Upper lobe of right lung (tissue), 1 donor: ENCODE measurements around the gene DBP. TPM values are rescaled to one million over a fixed set of nuclear protein-coding genes. Genes with fewer than 3 reads are reported as not detected.
A peak's percentile ranks its signal among the peaks of the same experiment; 100 is the strongest.
"Not testable (repeated sequence)": the region's sequence is repeated elsewhere in the genome, so short reads cannot be mapped to it uniquely, and the experiment has no call there.

Experiments used
- ATAC-seq: fragments of 200-7000 bp; cut with Tn5 transposase; one replicate; pipeline ENCODE4 v1.9.1; 2020; ENCODE audit warnings: mild to moderate bottlenecking, moderate library complexity
- DNase-seq: peaks from one replicate; pipeline ENCODE4 v3.0.0-alpha.2; 2020
- H3K27ac ChIP-seq: fragments of 200-600 bp; one replicate; pipeline ENCODE4 v1.8.0; 2022
- H3K27me3 ChIP-seq: fragments of 200-600 bp; one replicate; pipeline ENCODE4 v1.8.0; 2022; ENCODE audit warnings: mild to moderate bottlenecking
- H3K36me3 ChIP-seq: fragments of 200-600 bp; one replicate; pipeline ENCODE4 v1.8.0; 2022
- H3K4me1 ChIP-seq: fragments of 200-600 bp; one replicate; pipeline ENCODE4 v1.8.0; 2022
- H3K4me3 ChIP-seq: fragments of 200-600 bp; one replicate; pipeline ENCODE4 v1.8.0; 2022; ENCODE audit warnings: mild to moderate bottlenecking
- H3K9me3 ChIP-seq: fragments of 200-600 bp; one replicate; pipeline ENCODE4 v1.8.0; 2022
- intact Hi-C: fragments of 100-400 bp; cut with DNase I; formaldehyde crosslinking; loops from one replicate; pipeline ENCODE4 v1.11.0; 2022
- total RNA-seq: library from RNA; stranded (reverse); fragmentation: NEBNext Ultra II Directional; extraction: Animal tissue kit (Norgen Biotek cat#: 25700); gene quantifications from one replicate; pipeline ENCODE4 v1.2.1, GENCODE V29; 2021
- TF ChIP-seq, protein P1 (sequence below): fragments of 200-600 bp; IDR thresholded peaks from one replicate; pipeline ENCODE4 v1.8.0; 2022; ENCODE audit warnings: antibody characterized with exemption
- donor health status: DM: no; HTN: yes; CAD: no; lungs with severe emphysema.

Gene DBP
- total RNA-seq, 1 donor from 2014 or later = 17.7 TPM

DNA sequence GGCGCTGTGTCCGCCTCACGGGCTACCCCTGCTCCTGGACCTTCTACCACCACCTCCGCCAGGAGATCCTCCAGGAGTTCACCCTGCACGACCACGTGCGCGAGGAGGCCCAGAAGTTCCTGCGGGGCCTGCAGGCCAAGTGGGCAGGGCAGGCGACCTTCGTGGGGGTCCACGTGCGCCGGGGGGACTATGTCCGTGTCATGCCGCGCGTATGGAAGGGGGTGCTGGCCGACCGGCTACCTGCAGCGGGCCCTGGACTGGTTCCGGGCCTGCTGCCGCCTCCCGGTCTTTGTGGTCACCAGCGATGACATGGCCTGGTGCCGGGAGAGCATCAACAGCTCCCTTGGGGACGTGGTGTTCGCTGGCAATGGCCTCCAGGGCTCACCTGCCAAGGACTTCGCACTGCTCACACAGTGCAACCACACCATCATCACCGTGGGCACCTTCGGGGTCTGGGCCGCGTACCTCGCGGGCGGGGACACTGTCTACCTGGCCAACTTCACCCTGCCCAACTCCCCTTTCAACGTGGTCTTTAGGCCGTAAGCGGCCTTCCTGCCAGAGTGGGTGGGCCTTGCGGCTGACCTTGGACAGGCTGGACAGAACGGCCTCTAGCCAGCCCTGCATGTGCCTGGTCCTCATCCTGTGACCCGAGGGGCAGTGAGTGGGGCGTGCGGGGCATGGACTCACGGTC, 43.4 kb upstream of the DBP start:
- no peak for DNase-seq
- intact Hi-C loops = no loop called here
- Histone ChIP-seq H3K4me3 (no peak overlapping the region), H3K9me3 (no peaks in the 10 kb centered on the region), H3K27ac (no peak overlapping the region), H3K27me3 (no peaks in the 10 kb centered on the region), H3K36me3 (no peaks in the 10 kb centered on the region), H3K4me1 (peaks cover 8% of the 10 kb centered on the region)
- TF ChIP-seq, protein P1, sequence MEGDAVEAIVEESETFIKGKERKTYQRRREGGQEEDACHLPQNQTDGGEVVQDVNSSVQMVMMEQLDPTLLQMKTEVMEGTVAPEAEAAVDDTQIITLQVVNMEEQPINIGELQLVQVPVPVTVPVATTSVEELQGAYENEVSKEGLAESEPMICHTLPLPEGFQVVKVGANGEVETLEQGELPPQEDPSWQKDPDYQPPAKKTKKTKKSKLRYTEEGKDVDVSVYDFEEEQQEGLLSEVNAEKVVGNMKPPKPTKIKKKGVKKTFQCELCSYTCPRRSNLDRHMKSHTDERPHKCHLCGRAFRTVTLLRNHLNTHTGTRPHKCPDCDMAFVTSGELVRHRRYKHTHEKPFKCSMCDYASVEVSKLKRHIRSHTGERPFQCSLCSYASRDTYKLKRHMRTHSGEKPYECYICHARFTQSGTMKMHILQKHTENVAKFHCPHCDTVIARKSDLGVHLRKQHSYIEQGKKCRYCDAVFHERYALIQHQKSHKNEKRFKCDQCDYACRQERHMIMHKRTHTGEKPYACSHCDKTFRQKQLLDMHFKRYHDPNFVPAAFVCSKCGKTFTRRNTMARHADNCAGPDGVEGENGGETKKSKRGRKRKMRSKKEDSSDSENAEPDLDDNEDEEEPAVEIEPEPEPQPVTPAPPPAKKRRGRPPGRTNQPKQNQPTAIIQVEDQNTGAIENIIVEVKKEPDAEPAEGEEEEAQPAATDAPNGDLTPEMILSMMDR = no peak
- peak; percentile 4 for ATAC-seq

DNA sequence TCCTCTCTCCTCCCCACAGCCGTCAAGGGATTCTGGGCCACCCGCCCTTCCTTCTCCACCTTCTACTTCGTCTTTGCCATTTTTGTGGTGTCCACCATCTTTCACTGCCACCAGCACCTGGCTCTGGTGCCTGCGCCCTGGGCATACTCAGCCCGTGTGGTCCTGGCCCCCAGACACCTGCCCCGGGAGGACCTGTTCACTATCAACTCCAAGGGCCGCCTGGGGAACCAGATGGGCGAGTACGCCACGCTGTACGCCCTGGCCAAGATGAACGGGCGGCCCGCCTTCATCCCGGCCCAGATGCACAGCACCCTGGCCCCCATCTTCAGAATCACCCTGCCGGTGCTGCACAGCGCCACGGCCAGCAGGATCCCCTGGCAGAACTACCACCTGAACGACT, 42.8 kb upstream of the DBP start:
- ATAC-seq, intact Hi-C loops, DNase-seq, H3K4me3 ChIP-seq, H3K27ac ChIP-seq, H3K9me3 ChIP-seq, H3K27me3 ChIP-seq, H3K36me3 ChIP-seq: not testable (repeated sequence)
- H3K4me1 ChIP-seq = peaks cover 12% of the 10 kb centered on the region

DNA sequence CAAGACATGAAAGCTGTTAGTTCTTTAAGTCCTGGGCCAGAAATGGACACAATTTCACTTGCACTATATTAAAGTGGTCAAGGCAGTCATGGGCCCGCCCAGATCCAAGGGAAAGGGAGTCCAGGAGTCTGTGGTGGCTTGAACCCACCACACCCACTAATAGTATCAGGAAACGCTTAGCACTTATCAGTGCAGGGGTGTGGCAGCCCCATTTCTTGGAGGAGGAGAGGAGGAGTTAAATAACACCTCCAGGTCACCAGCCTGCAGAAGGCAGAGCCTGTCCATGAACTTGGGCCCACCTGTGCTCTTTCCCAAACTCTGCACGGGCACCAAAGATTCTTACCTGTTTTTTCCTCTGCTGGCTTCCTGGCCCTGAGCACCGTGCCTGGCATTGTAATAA, 41.0 kb upstream of the DBP start:
- H3K27ac ChIP-seq = no peak overlapping the region
- TF ChIP-seq, protein P1 = no peak
- no peaks in the 10 kb centered on the region for H3K36me3 ChIP-seq
- H3K9me3 ChIP-seq = no peaks in the 10 kb centered on the region
- ATAC-seq (no peak), DNase-seq (no peak)
- no peak overlapping the region for H3K4me3 ChIP-seq
- intact Hi-C loops = no loop called here
- H3K4me1 ChIP-seq = peaks cover 10% of the 10 kb centered on the region
- no peaks in the 10 kb centered on the region for H3K27me3 ChIP-seq

DNA sequence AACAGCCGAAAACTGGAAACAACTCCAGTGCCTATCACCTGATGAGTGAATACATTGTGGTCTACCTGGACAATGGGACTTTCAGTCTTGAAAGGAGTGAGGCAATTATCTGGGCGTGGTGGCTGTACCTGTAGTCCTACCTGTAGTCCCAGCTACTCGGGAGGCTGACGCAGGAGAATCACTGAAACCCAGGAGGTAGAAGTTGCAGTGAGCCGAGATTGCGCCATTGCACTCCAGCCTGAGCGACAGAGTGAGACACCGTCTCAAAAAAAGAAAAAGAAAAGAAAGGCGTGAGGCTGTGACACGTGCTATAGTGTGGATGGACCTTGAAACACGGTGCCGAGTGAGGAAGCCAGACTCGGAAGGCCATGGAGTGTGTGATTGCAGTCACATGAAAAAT, 39.7 kb upstream of the DBP start:
- intact Hi-C loops = no loop called here
- DNase-seq (no peak), ATAC-seq (no peak)
- no peaks in the 10 kb centered on the region for H3K9me3 ChIP-seq
- no peaks in the 10 kb centered on the region for H3K27me3 ChIP-seq
- TF ChIP-seq, protein P1 = no peak
- no peak overlapping the region for H3K4me3 ChIP-seq
- peaks cover 10% of the 10 kb centered on the region for H3K4me1 ChIP-seq
- no peak overlapping the region for H3K27ac ChIP-seq
- no peaks in the 10 kb centered on the region for H3K36me3 ChIP-seq

DNA sequence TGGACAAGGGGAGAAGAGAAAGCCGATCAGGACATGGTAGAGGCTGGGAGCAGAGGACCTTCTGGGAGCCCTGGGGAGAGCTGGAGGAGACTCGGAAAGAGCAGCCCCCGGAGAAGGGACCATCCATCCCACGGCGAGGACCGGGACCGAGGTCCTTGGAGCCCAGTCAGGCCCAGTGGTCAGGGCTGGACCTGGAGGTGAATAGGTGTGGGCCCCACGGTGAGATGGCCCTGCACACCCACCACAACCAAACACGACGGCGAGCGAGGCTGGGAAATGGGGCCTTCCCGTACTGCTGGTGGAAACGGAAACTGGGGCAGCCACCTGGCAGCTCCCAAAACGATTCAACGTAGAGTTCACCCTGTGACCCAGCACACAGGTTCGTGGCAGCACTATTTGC, 39.3 kb upstream of the DBP start:
- peaks cover 10% of the 10 kb centered on the region for H3K4me1 ChIP-seq
- DNase-seq (no peak), ATAC-seq (no peak)
- no peak overlapping the region for H3K4me3 ChIP-seq
- TF ChIP-seq, protein P1 = no peak
- H3K27me3 ChIP-seq = no peaks in the 10 kb centered on the region
- H3K36me3 ChIP-seq = no peaks in the 10 kb centered on the region
- intact Hi-C loops = no loop called here
- no peak overlapping the region for H3K27ac ChIP-seq
- H3K9me3 ChIP-seq = no peaks in the 10 kb centered on the region

DNA sequence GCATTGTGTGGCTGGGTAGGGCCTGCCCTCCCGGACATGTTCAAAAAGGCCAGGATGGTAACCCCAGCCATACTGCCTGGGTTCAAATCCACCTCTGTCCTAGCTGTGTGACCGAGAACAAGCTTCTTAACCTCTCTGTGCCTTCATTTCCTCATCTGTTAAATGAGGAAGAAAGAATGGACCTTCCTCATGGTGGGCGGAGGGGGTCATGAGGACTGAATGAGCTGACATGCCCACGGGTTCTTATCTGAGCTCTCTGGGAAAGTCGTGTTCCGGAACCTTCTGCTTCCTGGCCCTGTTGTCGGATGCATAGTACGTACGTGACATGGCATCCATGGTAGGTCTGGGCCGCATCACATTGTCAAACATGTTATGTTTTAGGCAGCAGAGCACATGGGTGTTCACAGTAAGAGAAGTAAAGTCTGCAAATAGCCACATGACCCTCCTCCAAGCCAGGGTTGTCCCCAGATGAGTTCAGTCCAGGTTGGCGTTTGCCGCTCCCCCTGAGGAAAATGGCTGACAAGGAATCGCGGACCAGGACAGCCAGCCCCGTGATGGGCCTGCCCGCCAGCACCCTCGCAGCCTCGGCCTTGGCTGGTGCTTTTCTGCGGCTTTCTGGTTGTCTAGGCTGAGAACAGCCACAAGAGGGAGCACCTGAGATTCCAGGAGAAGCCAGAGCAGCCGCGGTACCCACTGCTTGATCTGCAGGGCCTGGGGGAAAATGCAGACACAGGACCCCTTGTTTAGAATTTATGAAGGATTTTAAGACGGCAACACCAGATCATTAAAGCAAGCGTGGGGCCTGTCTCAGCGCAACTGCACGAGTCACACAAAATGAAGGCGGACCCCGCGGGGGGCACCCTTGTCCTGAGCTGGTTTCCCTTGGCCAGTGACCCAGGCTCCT, 38.0 kb upstream of the DBP start:
- Histone ChIP-seq H3K4me1 (peaks cover 10% of the 10 kb centered on the region), H3K27ac (peak overlapping the region; percentile 61), H3K27me3 (no peaks in the 10 kb centered on the region), H3K36me3 (no peaks in the 10 kb centered on the region), H3K9me3 (no peaks in the 10 kb centered on the region), H3K4me3 (no peak overlapping the region)
- intact Hi-C loops = no loop called here
- peak; percentile 87 for ATAC-seq
- TF ChIP-seq, protein P1 = peak; percentile 86
- peak; percentile 83 for DNase-seq
